ENCODE results near the gene NDUFV1.

DNA sequence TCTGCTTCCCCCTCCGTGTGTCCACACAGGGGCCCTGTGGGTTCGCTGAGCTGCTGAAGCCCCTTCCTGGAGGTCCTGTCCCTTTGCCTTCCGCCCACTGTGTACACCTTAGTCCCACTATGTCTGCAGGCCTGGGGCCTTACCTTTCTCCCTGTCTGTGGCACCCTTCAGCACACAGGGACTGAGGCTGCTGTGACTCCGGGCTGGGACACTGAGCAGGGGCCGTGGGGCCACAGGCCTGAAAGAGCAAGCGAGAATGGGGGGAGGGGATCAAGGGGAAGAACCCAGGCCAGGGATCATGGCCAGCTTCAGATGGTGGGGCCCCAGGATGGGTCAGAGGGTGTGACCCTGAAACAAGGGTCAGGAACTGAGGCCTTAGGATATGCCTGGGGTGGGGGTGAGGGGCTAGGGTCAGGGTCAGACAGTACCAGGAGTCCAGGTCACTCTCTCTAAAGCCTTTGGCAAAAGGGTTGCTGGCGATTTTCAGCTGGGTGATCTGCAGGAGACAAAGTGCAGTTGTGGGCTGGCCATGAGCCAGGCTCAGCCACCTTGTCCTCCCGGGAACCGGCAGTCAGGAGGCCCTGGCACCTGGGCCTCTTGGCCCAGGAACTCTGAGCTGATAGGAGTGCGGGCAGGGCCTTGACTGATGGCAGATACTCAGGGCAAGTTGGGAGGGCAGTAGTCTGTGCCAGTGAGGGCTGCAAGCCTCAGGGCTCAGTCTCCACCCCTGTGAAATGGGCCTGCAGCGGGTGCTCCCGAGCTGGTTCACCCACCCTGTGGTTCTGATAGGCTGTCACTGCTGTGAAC is 25.6 kb downstream of the NDUFV1 start:
- TF ChIP-seq CTCF (IDR thresholded peaks at IDR 0.05) = no peak
- no peak for TF ChIP-seq POLR2A (IDR thresholded peaks at IDR 0.05)

Data from right lobe of liver (tissue), 4 donors.